Measurements from ENCODE around the gene RXFP1. TPM values are rescaled to one million over a fixed set of nuclear protein-coding genes. Genes with fewer than 3 reads are reported as not detected.

Gene RXFP1
- polyA plus RNA-seq, 1 donor (not counting 4 experiments of a cell fraction or from before 2014, with no cell fraction given), result not detected

DNA sequence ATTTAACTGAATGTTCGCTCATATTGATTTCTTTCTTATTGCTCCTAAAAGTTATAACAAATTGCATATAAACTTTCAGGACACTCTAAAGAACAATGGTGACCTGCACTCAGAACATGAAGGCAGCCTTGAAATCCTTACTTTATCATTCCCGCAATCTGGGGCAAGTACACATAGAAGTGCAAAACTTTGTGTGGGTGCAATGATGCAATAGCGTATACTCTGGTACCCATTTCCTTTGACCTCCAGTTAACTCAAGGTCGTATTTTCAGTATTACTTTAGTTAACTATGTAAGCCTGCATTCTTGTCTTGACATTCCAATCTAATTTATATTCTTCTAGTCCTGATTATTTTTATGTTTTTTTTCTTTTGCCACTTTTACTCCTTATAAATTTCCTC is 85.3 kb downstream of the RXFP1 start:
- Histone ChIP-seq H2AFZ (ENCODE audit: control insufficient read depth, low read length) (no peak overlapping the region), H3K4me1 (ENCODE audit: control insufficient read depth, extremely low read depth, insufficient read depth, low read length) (no peaks in the 10 kb centered on the region), H4K20me1 (ENCODE audit: control insufficient read depth, extremely low read depth, insufficient read depth, low read length) (no peaks in the 10 kb centered on the region), H3K9ac (ENCODE audit: control insufficient read depth, extremely low read depth, insufficient read depth, low read length) (no peak overlapping the region), H3K9me3 (ENCODE audit: control insufficient read depth, low read depth, low read length) (no peaks in the 10 kb centered on the region), H3K9me1 (ENCODE audit: control insufficient read depth, extremely low read depth, insufficient read depth, low read length) (no peaks in the 10 kb centered on the region), H3K36me3 (ENCODE audit: control insufficient read depth in 2 of 2, extremely low read depth in 1 of 2, insufficient read depth in 2 of 2, low read length in 2 of 2) (no peaks in the 10 kb centered on the region), H3K4me3 (ENCODE audit: control insufficient read depth in 2 of 3, extremely low read depth in 1 of 3, insufficient read depth in 2 of 3, low read depth in 1 of 3, low read length in 3 of 3) (no peak overlapping the region), H3K4me2 (ENCODE audit: control insufficient read depth, extremely low read depth, insufficient read depth, low read depth, low read length) (no peak overlapping the region), H3K27ac (ENCODE audit: control insufficient read depth, insufficient read depth, low read length) (no peak overlapping the region), H3K79me2 (ENCODE audit: control insufficient read depth, insufficient read depth, low read length) (no peaks in the 10 kb centered on the region), H3K27me3 (ENCODE audit: control insufficient read depth, extremely low read depth, insufficient read depth, low read length) (no peaks in the 10 kb centered on the region)
- FAIRE-seq (no peak), DNase-seq (ENCODE audit: low read depth, low spot score) (no peak)
- dilution Hi-C loops (cut with MboI; ENCODE audit: extremely low pct_ligation_motif_present, low sequenced_read_pairs), result no loop called here
- no peak for TF ChIP-seq CTCF (optimal IDR thresholded peaks at IDR 0.05 in 1 of 3, IDR thresholded peaks at IDR 0.05 in 1 of 3, conservative IDR thresholded peaks at IDR 0.05 in 1 of 3; ENCODE audit: extremely low read depth in 1 of 3, insufficient read depth in 2 of 3, low read length in 3 of 3)
- no peak for TF ChIP-seq EZH2 (IDR thresholded peaks at IDR 0.05; ENCODE audit: low read length)

DNA sequence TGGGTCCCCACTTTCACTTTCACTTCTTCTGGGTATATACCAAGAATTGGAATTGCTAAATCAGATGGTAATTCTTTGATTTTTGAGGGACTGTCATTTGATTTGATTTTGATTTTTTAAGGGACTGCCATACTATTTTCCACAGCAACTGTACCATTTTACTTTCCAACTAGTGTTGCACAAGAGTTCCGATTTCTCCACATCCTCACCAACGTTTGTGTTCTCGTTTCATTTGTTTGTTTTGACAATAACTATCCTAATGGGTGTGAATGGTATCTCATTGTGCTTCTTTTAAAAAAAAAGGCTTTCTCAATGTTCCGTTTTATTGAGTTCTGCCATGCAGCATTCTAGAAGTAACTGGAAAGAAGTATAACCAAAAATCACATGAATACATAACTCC is 87.4 kb downstream of the RXFP1 start:
- no peaks in the 10 kb centered on the region for H3K4me1 ChIP-seq (ENCODE audit: control insufficient read depth, extremely low read depth, insufficient read depth, low read length)
- no peak overlapping the region for H2AFZ ChIP-seq (ENCODE audit: control insufficient read depth, low read length)
- H3K36me3 ChIP-seq (ENCODE audit: control insufficient read depth in 2 of 2, extremely low read depth in 1 of 2, insufficient read depth in 2 of 2, low read length in 2 of 2), result no peaks in the 10 kb centered on the region
- H3K27ac ChIP-seq (ENCODE audit: control insufficient read depth, insufficient read depth, low read length), result no peak overlapping the region
- H3K27me3 ChIP-seq (ENCODE audit: control insufficient read depth, extremely low read depth, insufficient read depth, low read length), result no peaks in the 10 kb centered on the region
- no peaks in the 10 kb centered on the region for H3K9me1 ChIP-seq (ENCODE audit: control insufficient read depth, extremely low read depth, insufficient read depth, low read length)
- no peaks in the 10 kb centered on the region for H4K20me1 ChIP-seq (ENCODE audit: control insufficient read depth, extremely low read depth, insufficient read depth, low read length)
- H3K4me2 ChIP-seq (ENCODE audit: control insufficient read depth, extremely low read depth, insufficient read depth, low read depth, low read length), result no peak overlapping the region
- no peak overlapping the region for H3K9ac ChIP-seq (ENCODE audit: control insufficient read depth, extremely low read depth, insufficient read depth, low read length)
- H3K4me3 ChIP-seq (ENCODE audit: control insufficient read depth in 2 of 3, extremely low read depth in 1 of 3, insufficient read depth in 2 of 3, low read depth in 1 of 3, low read length in 3 of 3), result no peak overlapping the region
- FAIRE-seq, result peak; percentile 26
- no peaks in the 10 kb centered on the region for H3K9me3 ChIP-seq (ENCODE audit: control insufficient read depth, low read depth, low read length)
- no peaks in the 10 kb centered on the region for H3K79me2 ChIP-seq (ENCODE audit: control insufficient read depth, insufficient read depth, low read length)
- dilution Hi-C loops (cut with MboI; ENCODE audit: extremely low pct_ligation_motif_present, low sequenced_read_pairs), result no loop called here
- TF ChIP-seq EZH2 (IDR thresholded peaks at IDR 0.05; ENCODE audit: low read length) (no peak), CTCF (optimal IDR thresholded peaks at IDR 0.05 in 1 of 3, IDR thresholded peaks at IDR 0.05 in 1 of 3, conservative IDR thresholded peaks at IDR 0.05 in 1 of 3; ENCODE audit: extremely low read depth in 1 of 3, insufficient read depth in 2 of 3, low read length in 3 of 3) (no peak)
- DNase-seq (ENCODE audit: low read depth, low spot score), result no peak

Data from keratinocyte (primary cell).